GM21515 (cell line): ENCODE data around the gene THBS4.

Experiments
- ATAC-seq: cut with Tn5 transposase; IDR thresholded peaks from one replicate; pipeline ENCODE4 v1.9.1; 2021; ENCODE audit not compliant: unreplicated experiment

THBS4 gene

GRCh38 chr5:80043187-80043586, 8.0 kb downstream of the THBS4 start:
- ATAC-seq: no peak

GRCh38 chr5:80048084-80048780, 13.1 kb downstream of the THBS4 start:
- ATAC-seq: no peak

GRCh38 chr5:80052464-80052863, 17.3 kb downstream of the THBS4 start:
- no peak for ATAC-seq

- no peak for ATAC-seq
These were observed 19.5 kb downstream of the THBS4 start for GRCh38 chr5:80054682-80055081.

- no peak for ATAC-seq
These were observed 20.5 kb downstream of the THBS4 start for GRCh38 chr5:80055491-80056170.

GRCh38 chr5:80057099-80057498, 22.0 kb downstream of the THBS4 start:
- ATAC-seq: no peak

GRCh38 chr5:80057921-80058320, 22.8 kb downstream of the THBS4 start:
- ATAC-seq: no peak

GRCh38 chr5:80059354-80059980, 24.3 kb downstream of the THBS4 start:
- no peak for ATAC-seq

- no peak for ATAC-seq
These were observed 25.8 kb downstream of the THBS4 start for GRCh38 chr5:80060966-80061365.

- ATAC-seq: no peak
These were observed 26.4 kb downstream of the THBS4 start for GRCh38 chr5:80061547-80061946.

GRCh38 chr5:80064124-80064523, 29.0 kb downstream of the THBS4 start:
- no peak for ATAC-seq

- no peak for ATAC-seq
These were observed 31.9 kb downstream of the THBS4 start for GRCh38 chr5:80067016-80067415.

- no peak for ATAC-seq
These were observed 32.5 kb downstream of the THBS4 start for GRCh38 chr5:80067531-80068245.

GRCh38 chr5:80068246-80068636, 33.1 kb downstream of the THBS4 start:
- ATAC-seq: no peak

GRCh38 chr5:80068775-80069174, 33.6 kb downstream of the THBS4 start:
- ATAC-seq: no peak

GRCh38 chr5:80069251-80069800, 34.2 kb downstream of the THBS4 start:
- ATAC-seq: no peak

- no peak for ATAC-seq
These were observed 34.8 kb downstream of the THBS4 start for GRCh38 chr5:80069918-80070318.

- peak; percentile 62 for ATAC-seq
These were observed 35.3 kb downstream of the THBS4 start for GRCh38 chr5:80070338-80071056.

GRCh38 chr5:80071510-80072021, 36.4 kb downstream of the THBS4 start:
- no peak for ATAC-seq
